H1 (cell line): Measurements from ENCODE around the gene PTPN3. TPM values are rescaled to one million over a fixed set of nuclear protein-coding genes. Genes with fewer than 3 reads are reported as not detected.

ENCODE experiments used
- BACH1 ChIP-seq: IDR thresholded peaks from 2 replicates; pipeline ENCODE4 v1.6.1; 2012; ENCODE audit warnings: low read length, improper control_type of control experiment
- BCL11A ChIP-seq, 2 experiments: IDR thresholded peaks; one replicate each; pipeline ENCODE4 v1.6.1; 2011; ENCODE audit warnings: low read depth in 2 of 2, low read length in 2 of 2, mild to moderate bottlenecking in 2 of 2
- CBX8 ChIP-seq: fragments of 300-800, 300-1000 bp; sonication (generic); IDR thresholded peaks from 2 replicates; pipeline ENCODE4 v1.7.1; 2016; ENCODE audit warnings: low read depth, low read length, borderline replicate concordance
- CEBPB ChIP-seq: IDR thresholded peaks from 2 replicates; pipeline ENCODE4 v1.6.1; 2012; ENCODE audit warnings: low read depth, low read length
- CREB1 ChIP-seq: IDR thresholded peaks from 2 replicates; pipeline ENCODE4 v1.6.1; 2012; ENCODE audit warnings: inconsistent platforms
- CTBP2 ChIP-seq: IDR thresholded peaks from 2 replicates; pipeline ENCODE4 v1.7.0; 2011; ENCODE audit warnings: borderline replicate concordance, mild to moderate bottlenecking, moderate library complexity, mixed read lengths, low read length; ENCODE audit not compliant: insufficient read depth, insufficient read length
- CTCF ChIP-seq, 3 experiments: IDR thresholded peaks; 1 replicate in 2 of 3; 2 replicates in 1 of 3; pipeline versions ENCODE4 v1.5.1 to v1.6.1; 2011; ENCODE audit warnings: low read length in 3 of 3, mild to moderate bottlenecking in 3 of 3, inconsistent platforms in 2 of 3, low read depth in 1 of 3, moderate library complexity in 1 of 3; ENCODE audit not compliant: insufficient read depth in 1 of 3; ENCODE audit errors: control extremely low read depth in 1 of 3
- EGR1 ChIP-seq: IDR thresholded peaks from 2 replicates; pipeline ENCODE4 v1.6.1; 2011; ENCODE audit warnings: low read depth, low read length, borderline replicate concordance
- FOSL1 ChIP-seq: IDR thresholded peaks from 2 replicates; pipeline ENCODE4 v1.6.1; 2011; ENCODE audit warnings: mild to moderate bottlenecking, low read depth, low read length, moderate library complexity; ENCODE audit not compliant: insufficient read depth
- GTF2F1 ChIP-seq: IDR thresholded peaks from 2 replicates; pipeline ENCODE4 v1.6.1; 2012; ENCODE audit warnings: low read depth, low read length, improper control_type of control experiment, borderline replicate concordance
- HDAC2 ChIP-seq, 2 experiments: fragments of 300-600 bp in 1 of 2; sonication (generic) in 1 of 2; IDR thresholded peaks; 2 replicates each; pipeline ENCODE4 v1.6.1; 2011 to 2012; ENCODE audit warnings: low read depth in 2 of 2, low read length in 2 of 2, mild to moderate bottlenecking in 2 of 2, moderate library complexity in 2 of 2, borderline replicate concordance in 1 of 2, inconsistent platforms in 1 of 2
- JUND ChIP-seq: IDR thresholded peaks from 2 replicates; pipeline ENCODE4 v1.6.1; 2011; ENCODE audit warnings: mild to moderate bottlenecking, improper control_type of control experiment, low read length
- MAFK ChIP-seq: IDR thresholded peaks from 2 replicates; pipeline ENCODE4 v1.6.1; 2012; ENCODE audit warnings: low read depth, mild to moderate bottlenecking, improper control_type of control experiment, low read length
- RBBP5 ChIP-seq: IDR thresholded peaks from 2 replicates; pipeline ENCODE4 v1.7.1; 2012; ENCODE audit warnings: low read depth, mild to moderate bottlenecking, inconsistent platforms, low read length, moderate library complexity, borderline replicate concordance
- RFX5 ChIP-seq: IDR thresholded peaks from 2 replicates; pipeline ENCODE4 v1.6.1; 2011; ENCODE audit warnings: low read depth, low read length, improper control_type of control experiment, borderline replicate concordance
- SIN3A ChIP-seq, 2 experiments: IDR thresholded peaks in 1 of 2; conservative IDR thresholded peaks in 1 of 2; 2 replicates each; pipeline ENCODE4 v1.6.1; 2011 to 2012; ENCODE audit warnings: low read length in 2 of 2, improper control_type of control experiment in 1 of 2, low read depth in 1 of 2, mild to moderate bottlenecking in 1 of 2
- SIRT6 ChIP-seq: IDR thresholded peaks from one replicate; pipeline ENCODE4 v1.7.1; 2012; ENCODE audit warnings: low read length, inconsistent platforms
- SP2 ChIP-seq: IDR thresholded peaks from 2 replicates; pipeline ENCODE4 v1.6.1; 2012; ENCODE audit warnings: mild to moderate bottlenecking, low read length, inconsistent platforms
- TAF1 ChIP-seq: IDR thresholded peaks from 2 replicates; pipeline ENCODE4 v1.6.1; 2011; ENCODE audit warnings: mild to moderate bottlenecking, low read depth, low read length
- USF2 ChIP-seq: IDR thresholded peaks from 2 replicates; pipeline ENCODE4 v1.6.1; 2011; ENCODE audit warnings: low read length, improper control_type of control experiment
- YY1 ChIP-seq: IDR thresholded peaks from 2 replicates; pipeline ENCODE4 v1.6.1; 2011; ENCODE audit warnings: low read depth, mild to moderate bottlenecking, low read length
- polyA plus RNA-seq, 7 experiments: library from polyadenylated mRNA; depleted of rRNA in 3 of 7; stranded (reverse) in 5 of 7; unstranded in 2 of 7; fragments of >200 nt in 5 of 7; fragments of 200-250 nt in 2 of 7; gene quantifications; 1 replicate in 5 of 7; 2 replicates in 1 of 7; 4 replicates in 1 of 7; pipeline versions ENCODE4 v1.2.1 to v1.2.3, GENCODE V29; 2011 to 2013; ENCODE audit warnings: missing spikeins in 2 of 7, mixed read lengths in 2 of 7
- total RNA-seq: library from RNA; stranded (reverse); fragmentation: NEBNext Ultra II Directional; extraction: Animal tissue kit (Norgen Biotek cat#: 25700); gene quantifications from 2 replicates; pipeline ENCODE4 v1.2.1, GENCODE V29; 2021

Gene PTPN3
- total and polyA plus RNA-seq, 2 of the 8 experiments (the other 6 are each of a cell fraction or from before 2014, with no cell fraction given) = 2.9 to 3.7 TPM

GRCh38 chr9:109499631-109500410 is 1.7 kb upstream of the PTPN3 start (continued):
- TF ChIP-seq CBX8 (no peak), CTCF (IDR thresholded peaks at IDR 0.05; ENCODE audit: control extremely low read depth in 1 of 3, insufficient read depth in 1 of 3, low read depth in 1 of 3, low read length in 3 of 3) (0 out of 4 replicates have a peak, but pooled peaks of 1 of the 3 experiments have one; percentile 1), EGR1 (no peak), SIRT6 (no peak), RFX5 (no peak), BCL11A (IDR thresholded peaks at IDR 0.05; ENCODE audit: low read depth in 2 of 2, low read length in 2 of 2) (no peak), SIN3A (conservative IDR thresholded peaks at IDR 0.05 in 1 of 2, IDR thresholded peaks at IDR 0.05 in 1 of 2; ENCODE audit: low read depth in 1 of 2, low read length in 2 of 2) (no peak), RBBP5 (peak; percentile 32; the same call in 1 of the 2 replicates), BACH1 (no peak), YY1 (no peak), CEBPB (no peak), TAF1 (no peak), CREB1 (peak; percentile 9; the same call in 1 of the 2 replicates), CTBP2 (no peak), SP2 (no peak), HDAC2 (IDR thresholded peaks at IDR 0.05; ENCODE audit: borderline replicate concordance in 1 of 2, low read depth in 2 of 2, low read length in 2 of 2) (no peak), FOSL1 (no peak), GTF2F1 (no peak), USF2 (no peak), JUND (no peak), MAFK (no peak)
